HCT116 (cell line): ENCODE results near the gene AKAP13. TPM values are rescaled to one million over a fixed set of nuclear protein-coding genes. Genes with fewer than 3 reads are reported as not detected.

ENCODE experiments used
- ATAC-seq: fragments of 200-7000 bp; cut with Tn5 transposase; 2 replicates; pipeline ENCODE4 v1.9.1; 2020; ENCODE audit warnings: mild to moderate bottlenecking, moderate library complexity
- BruUV-seq: library from RNA; stranded (reverse); fragments of 400-500 nt; replicated peaks from 2 replicates; lab custom pipeline; 2021; lab: Mats Ljungman, UMichigan
- CTCF ChIA-PET: fragments of 300-600 bp; sonication (Branson Sonifier 250); formaldehyde crosslinking; loops from one replicate; lab custom pipeline; 2021; ENCODE audit warnings: antibody characterized with exemption; lab: Charles Lee
- POLR2A ChIA-PET: fragments of 300-600, 350-600 bp; sonication (Branson Sonifier 250); formaldehyde crosslinking; loops from one replicate; lab custom pipeline; 2021; ENCODE audit warnings: antibody characterized with exemption; lab: Charles Lee
- RAD21 ChIA-PET, 2 experiments: fragments of 300-600 bp; sonication (Branson Sonifier 250); formaldehyde crosslinking; loops; one replicate each; lab custom pipeline; 2023; ENCODE audit warnings: low total read pairs in 2 of 2; ENCODE audit not compliant: uncharacterized antibody in 2 of 2, unreplicated experiment in 2 of 2, low non-redundant PET in 1 of 2; lab: Charles Lee
- DNase-seq: peaks from one replicate; pipeline ENCODE4 v3.0.0-alpha.2; 2010; ENCODE audit warnings: low read depth, low spot score
- H2AFZ ChIP-seq: fragments of 200-600 bp; shearing (Covaris generic), sonication (generic); 2 replicates; pipeline ENCODE4 v1.6.1; 2017; ENCODE audit warnings: low read depth, mixed run types, mixed read lengths, antibody characterized with exemption, low read length; ENCODE audit not compliant: poor library complexity, severe bottlenecking
- H3K27ac ChIP-seq: 2 replicates; pipeline ENCODE4 v1.5.1; 2012; ENCODE audit warnings: low read depth, low read length
- H3K27me3 ChIP-seq: fragments of 200-600 bp; sonication (generic); 2 replicates; pipeline ENCODE4 v1.6.1; 2016; ENCODE audit warnings: mixed run types, low read length, mixed read lengths; ENCODE audit not compliant: insufficient read depth
- H3K36me3 ChIP-seq, 2 experiments: fragments of 200-500 bp in 1 of 2; fragments of 200-600 bp in 1 of 2; sonication (Bioruptor generic) in 1 of 2; sonication (generic) in 1 of 2; 2 replicates each; pipeline versions ENCODE4 v1.5.1 to v1.6.1; 2014 to 2016; ENCODE audit warnings: low read length in 2 of 2, inconsistent platforms in 1 of 2, mixed read lengths in 1 of 2, mixed run types in 1 of 2; ENCODE audit not compliant: insufficient read depth in 2 of 2, control insufficient read depth in 1 of 2
- H3K4me1 ChIP-seq, 2 experiments: fragments of 200-600 bp in 1 of 2; sonication (generic) in 1 of 2; 2 replicates each; pipeline versions ENCODE4 v1.5.1 to v1.6.1; 2012 to 2017; ENCODE audit warnings: low read length in 2 of 2, inconsistent platforms in 1 of 2, mild to moderate bottlenecking in 1 of 2, mixed read lengths in 1 of 2, mixed run types in 1 of 2, moderate library complexity in 1 of 2; ENCODE audit not compliant: insufficient read depth in 2 of 2, control insufficient read depth in 1 of 2
- H3K4me2 ChIP-seq: fragments of 200-600 bp; sonication (generic); 2 replicates; pipeline ENCODE4 v1.6.1; 2017; ENCODE audit warnings: mixed run types, low read length, mixed read lengths
- H3K4me3 ChIP-seq, 2 experiments: fragments of 200-600 bp in 1 of 2; sonication (generic) in 1 of 2; replicated peaks in 1 of 2; 2 replicates each; pipeline ENCODE4 v1.5.1; 2011 to 2016; ENCODE audit warnings: low read length in 2 of 2, control low read depth in 1 of 2, low read depth in 1 of 2, mild to moderate bottlenecking in 1 of 2, mixed read lengths in 1 of 2, mixed run types in 1 of 2
- H3K79me2 ChIP-seq: fragments of 200-600 bp; sonication (generic); 2 replicates; pipeline ENCODE4 v1.6.1; 2017; ENCODE audit warnings: mild to moderate bottlenecking, mixed run types, low read length, moderate library complexity, mixed read lengths; ENCODE audit not compliant: insufficient read depth
- H3K9ac ChIP-seq: fragments of 200-600 bp; sonication (generic); 2 replicates; pipeline ENCODE4 v1.6.1; 2016; ENCODE audit warnings: low read length, mixed read lengths
- H3K9me2 ChIP-seq: fragments of 200-600 bp; sonication (generic), shearing (Covaris generic); 2 replicates; pipeline ENCODE4 v1.6.1; 2017; ENCODE audit warnings: mixed run types, mild to moderate bottlenecking, moderate library complexity; ENCODE audit not compliant: insufficient read depth
- H3K9me3 ChIP-seq, 2 experiments: fragments of 200-500 bp in 1 of 2; fragments of 200-600 bp in 1 of 2; sonication (Bioruptor generic) in 1 of 2; sonication (generic) in 1 of 2; 2 replicates each; pipeline ENCODE4 v1.6.1; 2014 to 2017; ENCODE audit warnings: low read length in 2 of 2, mixed read lengths in 2 of 2, inconsistent platforms in 1 of 2, low read depth in 1 of 2, mild to moderate bottlenecking in 1 of 2, mixed run types in 1 of 2, moderate library complexity in 1 of 2; ENCODE audit not compliant: control insufficient read depth in 1 of 2, insufficient read depth in 1 of 2
- H4K20me1 ChIP-seq: fragments of 200-600 bp; sonication (generic), shearing (Covaris generic); 2 replicates; pipeline ENCODE4 v1.6.1; 2017; ENCODE audit warnings: mixed run types, mild to moderate bottlenecking, moderate library complexity; ENCODE audit not compliant: insufficient read depth
- CBX3 ChIP-seq: IDR thresholded peaks from 2 replicates; pipeline ENCODE4 v1.6.1; 2012; ENCODE audit warnings: low read depth
- CEBPB ChIP-seq: IDR thresholded peaks from 2 replicates; pipeline ENCODE4 v1.6.1; 2012; ENCODE audit warnings: low read depth
- CTCF ChIP-seq, 3 experiments: fragments of 200-600 bp in 1 of 3; sonication (generic) in 1 of 3; IDR thresholded peaks in 2 of 3; conservative IDR thresholded peaks in 1 of 3; 2 replicates each; pipeline ENCODE4 v1.5.1; 2012 to 2017; ENCODE audit warnings: low read depth in 2 of 3, low read length in 2 of 3, antibody characterized with exemption in 1 of 3, borderline replicate concordance in 1 of 3, control low read depth in 1 of 3, mild to moderate bottlenecking in 1 of 3, mixed read lengths in 1 of 3, mixed run types in 1 of 3, moderate library complexity in 1 of 3; ENCODE audit not compliant: insufficient read depth in 1 of 3
- EGR1 ChIP-seq: IDR thresholded peaks from 2 replicates; pipeline ENCODE4 v1.6.1; 2012; ENCODE audit warnings: low read depth
- ELF1 ChIP-seq: IDR thresholded peaks from 2 replicates; pipeline ENCODE4 v1.6.1; 2012; ENCODE audit warnings: low read depth, borderline replicate concordance
- EZH2 ChIP-seq: fragments of 200-600 bp; sonication (generic); IDR thresholded peaks from 2 replicates; pipeline ENCODE4 v1.6.1; 2017; ENCODE audit warnings: antibody characterized with exemption, mixed run types
- FOSL1 ChIP-seq: IDR thresholded peaks from 2 replicates; pipeline ENCODE4 v1.6.1; 2012; ENCODE audit warnings: low read depth
- JUND ChIP-seq: IDR thresholded peaks from 2 replicates; pipeline ENCODE4 v1.6.1; 2012
- POLR2A ChIP-seq: IDR thresholded peaks from 2 replicates; pipeline ENCODE4 v1.7.0; 2011; ENCODE audit warnings: borderline replicate concordance; ENCODE audit not compliant: insufficient read depth, insufficient read length; ENCODE audit errors: extremely low read depth
- POLR2AphosphoS5 ChIP-seq: IDR thresholded peaks from 2 replicates; pipeline ENCODE4 v1.6.1; 2011; ENCODE audit warnings: mild to moderate bottlenecking, low read depth, low read length, moderate library complexity
- RAD21 ChIP-seq: IDR thresholded peaks from 2 replicates; pipeline ENCODE4 v1.6.1; 2012; ENCODE audit warnings: low read depth, mild to moderate bottlenecking
- SIN3A ChIP-seq: IDR thresholded peaks from 2 replicates; pipeline ENCODE4 v1.6.1; 2012; ENCODE audit warnings: low read depth
- SP1 ChIP-seq: IDR thresholded peaks from 2 replicates; pipeline ENCODE4 v1.6.1; 2012; ENCODE audit warnings: low read depth
- SRF ChIP-seq: IDR thresholded peaks from 2 replicates; pipeline ENCODE4 v1.6.1; 2012; ENCODE audit warnings: low read depth
- TCF7L2 ChIP-seq: IDR thresholded peaks from 2 replicates; pipeline ENCODE4 v1.7.0; 2011; ENCODE audit warnings: borderline replicate concordance, inconsistent platforms; ENCODE audit not compliant: insufficient read depth, insufficient read length; ENCODE audit errors: extremely low read depth
- YY1 ChIP-seq: IDR thresholded peaks from 2 replicates; pipeline ENCODE4 v1.6.1; 2011; ENCODE audit warnings: low read length, low read depth, moderate library complexity, mild to moderate bottlenecking; ENCODE audit not compliant: insufficient replicate concordance; ENCODE audit errors: extremely low read depth
- ZBTB33 ChIP-seq: IDR thresholded peaks from 2 replicates; pipeline ENCODE4 v1.6.1; 2011; ENCODE audit warnings: mild to moderate bottlenecking, low read length, moderate library complexity; ENCODE audit not compliant: insufficient replicate concordance; ENCODE audit errors: extremely low read depth
- ZFX ChIP-seq: fragments of 450-650 bp; IDR thresholded peaks from 2 replicates; pipeline ENCODE4 v1.6.1; 2017
- ZNF274 ChIP-seq: fragments of 200-500 bp; sonication (Bioruptor generic); IDR thresholded peaks from 2 replicates; pipeline ENCODE4 v1.6.1; 2014; ENCODE audit warnings: mild to moderate bottlenecking, low read depth, low read length, inconsistent platforms
- intact Hi-C: fragments of 100-400 bp; cut with micrococcal nuclease; formaldehyde crosslinking; loops from 2 replicates; pipeline ENCODE4 v1.10.0; 2022
- total RNA-seq: library from RNA; stranded (reverse); gene quantifications from one replicate; pipeline ENCODE4 v1.2.1, GENCODE V29; 2021; ENCODE audit not compliant: unreplicated experiment
- TF ChIP-seq, protein P1 (sequence below): IDR thresholded peaks from 2 replicates; pipeline ENCODE4 v1.6.1; 2012

AKAP13 gene
- total RNA-seq, 1 experiment from 2014 or later: 43.1 TPM

DNA sequence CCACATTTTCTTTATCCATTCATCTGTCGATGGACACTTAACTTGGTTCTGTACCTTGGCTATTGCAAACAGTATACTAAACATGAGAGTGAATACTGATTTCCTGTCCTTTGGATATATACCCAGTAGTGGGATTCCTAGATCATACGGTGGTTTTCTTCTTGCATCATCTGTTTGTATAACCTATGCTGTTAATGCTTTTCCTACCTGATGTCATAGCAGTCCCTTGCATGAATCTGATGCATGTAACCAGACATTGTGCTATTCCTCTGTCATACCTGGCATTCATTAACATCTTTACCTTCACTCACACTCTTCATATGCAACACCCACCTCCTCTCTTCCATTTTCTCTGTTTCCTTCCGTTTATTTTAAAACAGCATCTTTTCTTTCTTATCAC is 229.1 kb downstream of the AKAP13 start:
- ATAC-seq (no peak), DNase-seq (no peak)
- ChIA-PET CTCF (no interaction called here), POLR2A (no interaction called here), RAD21 (no interaction called here)
- H4K20me1 ChIP-seq: no peaks in the 10 kb centered on the region
- BruUV-seq: no TSS peak
- no peak overlapping the region for H3K27ac ChIP-seq
- no peak overlapping the region for H3K9ac ChIP-seq
- H3K4me1 ChIP-seq: peaks cover 0 to 20% of the 10 kb centered on the region in 2 experiments; a peak in 1 of 4 replicates
- no peaks in the 10 kb centered on the region for H3K9me3 ChIP-seq
- H3K27me3 ChIP-seq: no peaks in the 10 kb centered on the region
- no peaks in the 10 kb centered on the region for H3K36me3 ChIP-seq
- TF ChIP-seq EGR1 (no peak), ELF1 (no peak), JUND (no peak), POLR2A (no peak), CTCF (IDR thresholded peaks at IDR 0.05 in 2 of 3, conservative IDR thresholded peaks at IDR 0.05 in 1 of 3; ENCODE audit: borderline replicate concordance in 1 of 3, insufficient read depth in 1 of 3, low read depth in 2 of 3, low read length in 2 of 3) (no peak), EZH2 (no peak), SIN3A (no peak), FOSL1 (no peak), SRF (no peak), RAD21 (no peak), ZBTB33 (no peak), ZFX (no peak), CEBPB (no peak), POLR2AphosphoS5 (no peak), ZNF274 (no peak), CBX3 (no peak), TCF7L2 (no peak), YY1 (no peak), SP1 (no peak)
- TF ChIP-seq, protein P1, sequence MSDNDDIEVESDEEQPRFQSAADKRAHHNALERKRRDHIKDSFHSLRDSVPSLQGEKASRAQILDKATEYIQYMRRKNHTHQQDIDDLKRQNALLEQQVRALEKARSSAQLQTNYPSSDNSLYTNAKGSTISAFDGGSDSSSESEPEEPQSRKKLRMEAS: no peak
- H3K4me3 ChIP-seq: no peak overlapping the region
- no peak overlapping the region for H2AFZ ChIP-seq
- H3K9me2 ChIP-seq: no peaks in the 10 kb centered on the region
- intact Hi-C loops: no loop called here
- no peak overlapping the region for H3K4me2 ChIP-seq
- H3K79me2 ChIP-seq: no peaks in the 10 kb centered on the region
